Activated T-cell treated with anti-CD3 and anti-CD28 coated beads, Interleukin-2, amount 50 U/mL, for 4 hours (primary cell): Measurements from ENCODE around the gene HSPB8. TPM values are rescaled to one million over a fixed set of nuclear protein-coding genes. Genes with fewer than 3 reads are reported as not detected.

Experiments used
- ATAC-seq, 2 donors: fragments of 200-7000 bp; cut with Tn5 transposase; one replicate each; pipeline ENCODE4 v1.10.0; 2021
- DNase-seq: peaks from one replicate; pipeline ENCODE4 v3.0.0-alpha.2; 2020
- H3K27me3 Mint-ChIP-seq: one replicate; pipeline ENCODE4 v1.8.0; 2021; ENCODE audit warnings: low read depth, mixed read lengths
- H3K36me3 Mint-ChIP-seq: one replicate; pipeline ENCODE4 v1.8.0; 2022; ENCODE audit warnings: mixed read lengths; ENCODE audit not compliant: insufficient read depth
- H3K4me1 Mint-ChIP-seq: one replicate; pipeline ENCODE4 v1.8.0; 2021; ENCODE audit warnings: low read depth, mixed read lengths
- H3K4me3 Mint-ChIP-seq: one replicate; pipeline ENCODE4 v1.8.0; 2021; ENCODE audit warnings: mild to moderate bottlenecking, moderate library complexity, mixed read lengths
- H3K9me3 Mint-ChIP-seq: one replicate; pipeline ENCODE4 v1.8.0; 2021; ENCODE audit warnings: mixed read lengths
- total RNA-seq, 3 donors: library from RNA; stranded (reverse); gene quantifications; one replicate each; pipeline ENCODE4 v1.2.1, GENCODE V29; 2021

Gene HSPB8
- total RNA-seq, 3 donors from 2014 or later: not detected

GRCh38 chr12:119156401-119157044 lies 22.2 kb upstream of the HSPB8 start:
- ATAC-seq: no peak
- Mint-ChIP-seq H3K27me3 (peaks cover 14% of the 10 kb centered on the region), H3K9me3 (peaks cover 2% of the 10 kb centered on the region), H3K36me3 (no peaks in the 10 kb centered on the region), H3K4me3 (no peak overlapping the region), H3K4me1 (no peaks in the 10 kb centered on the region)
- DNase-seq: no peak

DNA sequence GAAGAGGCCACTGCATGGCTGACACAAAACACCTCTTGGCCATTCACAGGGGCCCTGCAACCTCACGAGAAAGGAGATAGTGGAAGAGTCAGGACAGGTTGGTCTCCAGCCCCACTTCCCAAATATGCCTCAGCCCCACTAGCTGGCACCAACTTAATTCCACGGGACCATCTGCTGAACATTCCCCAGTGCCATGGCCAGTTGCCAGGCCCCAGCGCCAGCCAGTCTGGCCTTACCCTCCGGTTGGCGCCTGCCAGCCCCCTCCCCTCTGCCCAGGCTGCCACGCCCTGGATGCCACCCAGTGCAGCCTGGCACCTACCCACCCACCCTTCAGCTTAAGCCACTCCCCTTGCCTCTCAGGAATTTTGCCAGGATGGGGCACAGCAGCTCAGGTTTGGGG lies 21.2 kb upstream of the HSPB8 start:
- no peaks in the 10 kb centered on the region for H3K4me1 Mint-ChIP-seq
- DNase-seq (no peak), ATAC-seq (no peak)
- H3K9me3 Mint-ChIP-seq: no peaks in the 10 kb centered on the region
- H3K4me3 Mint-ChIP-seq: no peak overlapping the region
- H3K36me3 Mint-ChIP-seq: no peaks in the 10 kb centered on the region
- peaks cover 12% of the 10 kb centered on the region for H3K27me3 Mint-ChIP-seq

GRCh38 chr12:119157978-119158377 lies 20.8 kb upstream of the HSPB8 start:
- Mint-ChIP-seq H3K4me3 (no peak overlapping the region), H3K36me3 (no peaks in the 10 kb centered on the region), H3K4me1 (no peaks in the 10 kb centered on the region), H3K9me3 (no peaks in the 10 kb centered on the region), H3K27me3 (peaks cover 10% of the 10 kb centered on the region)
- DNase-seq (no peak), ATAC-seq (no peak)

DNA sequence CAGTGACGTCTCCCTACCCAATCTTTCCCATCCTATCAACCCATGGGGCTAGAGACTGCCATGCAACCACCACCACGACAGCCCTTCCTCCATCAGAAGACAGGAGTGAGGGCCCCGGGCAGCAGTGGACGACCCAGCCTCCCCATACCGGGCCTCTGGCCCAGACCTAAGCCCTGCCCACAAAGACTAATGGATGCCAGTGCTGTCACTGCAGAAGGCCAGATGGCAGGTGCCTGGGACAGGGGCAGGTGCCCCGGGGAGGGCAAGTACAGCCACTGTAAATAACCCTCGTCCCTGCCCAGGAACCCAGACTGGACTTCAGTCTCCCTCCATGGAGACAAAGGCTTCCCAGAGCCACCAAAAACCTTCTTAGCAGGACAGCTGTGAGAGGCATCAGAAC lies 20.3 kb upstream of the HSPB8 start:
- Mint-ChIP-seq H3K4me1 (no peaks in the 10 kb centered on the region), H3K4me3 (no peak overlapping the region), H3K27me3 (peaks cover 9% of the 10 kb centered on the region), H3K36me3 (no peaks in the 10 kb centered on the region), H3K9me3 (no peaks in the 10 kb centered on the region)
- no peak for DNase-seq
- no peak for ATAC-seq

GRCh38 chr12:119159844-119160243 lies 18.9 kb upstream of the HSPB8 start:
- no peaks in the 10 kb centered on the region for H3K9me3 Mint-ChIP-seq
- no peak for DNase-seq
- no peaks in the 10 kb centered on the region for H3K36me3 Mint-ChIP-seq
- no peak overlapping the region for H3K4me3 Mint-ChIP-seq
- H3K4me1 Mint-ChIP-seq: no peaks in the 10 kb centered on the region
- peaks cover 1% of the 10 kb centered on the region for H3K27me3 Mint-ChIP-seq
- no peak for ATAC-seq

DNA sequence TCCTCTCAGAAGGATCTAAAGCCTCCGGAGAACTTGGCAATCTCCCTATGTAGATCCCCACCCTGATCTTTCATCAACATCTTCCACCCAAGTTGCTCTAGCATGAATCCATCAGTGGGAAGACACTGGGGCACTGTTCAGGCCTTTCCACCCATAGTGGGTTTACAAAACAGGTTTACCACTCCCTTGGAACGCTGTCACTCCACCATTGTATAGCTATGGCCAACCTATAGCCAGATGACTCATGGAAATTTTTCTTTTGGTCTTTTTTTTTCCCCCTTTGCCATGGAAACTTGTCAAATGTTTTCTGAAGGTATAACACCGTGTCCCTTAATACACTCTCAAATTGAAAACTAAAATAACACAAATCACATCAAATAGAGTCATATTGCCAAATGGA lies 10.8 kb upstream of the HSPB8 start:
- Mint-ChIP-seq H3K27me3 (peaks cover 3% of the 10 kb centered on the region), H3K36me3 (no peaks in the 10 kb centered on the region), H3K4me3 (no peak overlapping the region), H3K9me3 (peaks cover 4% of the 10 kb centered on the region), H3K4me1 (no peaks in the 10 kb centered on the region)
- DNase-seq (no peak), ATAC-seq (no peak)

DNA sequence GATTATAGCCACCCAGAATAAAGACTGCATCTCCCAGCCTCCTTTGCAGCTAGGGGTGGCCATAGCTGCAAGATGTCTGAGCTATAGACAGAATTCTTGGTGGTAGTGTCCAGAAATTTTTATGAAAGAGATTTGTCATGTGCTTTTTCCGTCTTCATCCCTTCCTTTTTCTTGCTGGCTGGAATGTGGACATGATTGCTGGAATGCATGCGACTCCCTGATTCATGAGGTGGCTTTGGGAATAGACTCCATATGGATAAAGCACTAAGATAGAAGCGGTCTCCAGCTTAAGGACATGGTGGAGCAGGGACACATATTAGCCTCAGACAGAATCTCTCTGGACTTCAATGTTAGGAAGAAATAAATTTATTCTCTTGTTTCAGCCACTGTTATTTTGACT lies 10.0 kb upstream of the HSPB8 start:
- Mint-ChIP-seq H3K9me3 (peaks cover 4% of the 10 kb centered on the region), H3K4me1 (no peaks in the 10 kb centered on the region), H3K27me3 (peaks cover 3% of the 10 kb centered on the region), H3K36me3 (no peaks in the 10 kb centered on the region), H3K4me3 (no peak overlapping the region)
- DNase-seq: no peak
- ATAC-seq: no peak

DNA sequence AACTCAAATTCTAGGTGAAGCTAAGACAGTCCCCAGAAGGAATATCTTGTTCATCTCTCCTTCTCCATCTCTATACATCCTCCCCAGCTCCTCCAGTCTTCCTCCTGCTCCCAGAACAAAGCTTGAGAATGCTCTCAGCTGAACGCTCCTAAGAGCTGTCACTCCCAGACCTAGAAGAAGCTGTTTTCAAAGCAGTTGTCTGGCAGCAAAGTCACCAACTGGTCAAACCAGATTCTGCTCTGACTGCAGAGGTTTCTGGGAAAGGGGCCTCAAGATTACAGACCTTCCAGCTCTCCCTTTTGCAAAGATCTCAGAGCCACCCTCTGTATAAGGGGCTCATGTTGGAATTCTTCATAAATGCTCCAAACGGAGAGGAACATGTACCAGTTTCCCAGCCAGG lies 9.6 kb upstream of the HSPB8 start:
- H3K4me3 Mint-ChIP-seq: no peak overlapping the region
- peaks cover 3% of the 10 kb centered on the region for H3K27me3 Mint-ChIP-seq
- no peaks in the 10 kb centered on the region for H3K36me3 Mint-ChIP-seq
- no peak for ATAC-seq
- no peaks in the 10 kb centered on the region for H3K4me1 Mint-ChIP-seq
- H3K9me3 Mint-ChIP-seq: peaks cover 4% of the 10 kb centered on the region
- DNase-seq: no peak

- ATAC-seq: no peak
- peaks cover 4% of the 10 kb centered on the region for H3K9me3 Mint-ChIP-seq
- no peak overlapping the region for H3K4me3 Mint-ChIP-seq
- H3K4me1 Mint-ChIP-seq: no peaks in the 10 kb centered on the region
- H3K36me3 Mint-ChIP-seq: no peaks in the 10 kb centered on the region
- no peak for DNase-seq
- H3K27me3 Mint-ChIP-seq: peaks cover 8% of the 10 kb centered on the region
These were observed 7.4 kb upstream of the HSPB8 start for GRCh38 chr12:119171291-119171690.

DNA sequence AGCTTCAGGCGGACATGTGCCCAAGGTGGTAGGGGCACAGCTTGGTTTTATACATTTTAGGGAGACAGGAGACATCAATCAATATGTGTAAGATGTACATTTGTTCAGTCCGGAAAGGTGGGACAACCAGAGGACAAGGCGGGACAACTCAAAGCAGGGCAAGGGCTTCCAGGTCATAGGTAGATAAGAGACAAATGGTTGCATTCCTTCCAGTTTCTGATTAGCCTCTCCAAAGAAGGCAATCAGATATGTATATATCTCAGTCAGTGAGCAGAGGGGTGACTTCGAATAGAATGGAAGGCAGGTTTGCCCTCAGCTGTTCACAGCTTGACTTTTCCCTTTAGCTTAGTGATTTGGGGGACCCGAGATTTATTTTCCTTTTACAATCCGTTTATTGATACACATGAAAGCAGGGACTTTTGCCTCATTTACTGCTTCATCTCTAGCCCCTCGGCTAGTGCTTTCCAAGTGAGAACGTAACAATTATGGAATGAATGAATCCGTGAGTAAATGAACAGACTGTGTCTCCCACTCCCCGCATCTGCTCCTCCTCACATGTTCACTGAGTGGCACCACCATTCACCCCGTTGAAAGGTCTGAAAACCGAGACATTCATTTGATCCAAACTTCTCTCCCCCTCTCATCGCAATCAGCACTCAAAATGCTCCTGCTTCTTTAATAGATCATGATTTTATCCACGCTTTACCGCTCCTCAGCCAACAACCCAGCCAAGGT lies 6.9 kb upstream of the HSPB8 start:
- H3K27me3 Mint-ChIP-seq: peaks cover 11% of the 10 kb centered on the region
- H3K4me3 Mint-ChIP-seq: no peak overlapping the region
- ATAC-seq (no peak), DNase-seq (no peak)
- no peaks in the 10 kb centered on the region for H3K4me1 Mint-ChIP-seq
- peaks cover 4% of the 10 kb centered on the region for H3K9me3 Mint-ChIP-seq
- no peaks in the 10 kb centered on the region for H3K36me3 Mint-ChIP-seq

- DNase-seq: no peak
- no peak for ATAC-seq
- no peaks in the 10 kb centered on the region for H3K36me3 Mint-ChIP-seq
- peaks cover 4% of the 10 kb centered on the region for H3K9me3 Mint-ChIP-seq
- H3K4me1 Mint-ChIP-seq: no peaks in the 10 kb centered on the region
- H3K27me3 Mint-ChIP-seq: peaks cover 21% of the 10 kb centered on the region
- H3K4me3 Mint-ChIP-seq: no peak overlapping the region
These were observed 3.6 kb upstream of the HSPB8 start for GRCh38 chr12:119175081-119175480.

- Mint-ChIP-seq H3K36me3 (no peaks in the 10 kb centered on the region), H3K9me3 (peaks cover 4% of the 10 kb centered on the region), H3K27me3 (peaks cover 23% of the 10 kb centered on the region), H3K4me1 (no peaks in the 10 kb centered on the region), H3K4me3 (no peak overlapping the region)
- ATAC-seq: no peak
- no peak for DNase-seq
These were observed 2.3 kb upstream of the HSPB8 start for GRCh38 chr12:119176267-119177055.

DNA sequence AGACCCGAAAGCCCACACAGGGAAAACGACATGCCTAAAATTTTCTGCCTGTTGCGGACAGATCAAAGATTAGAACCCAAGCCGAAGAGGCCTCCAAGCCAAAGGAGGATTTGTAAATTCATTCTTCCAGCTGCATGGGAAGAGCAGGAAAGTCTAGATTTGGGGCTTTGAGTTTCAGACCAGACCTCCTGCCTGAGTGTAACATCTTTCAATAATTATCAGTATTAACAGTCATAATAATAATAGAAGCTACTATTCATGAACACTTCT lies 1.7 kb upstream of the HSPB8 start:
- Mint-ChIP-seq H3K27me3 (peaks cover 23% of the 10 kb centered on the region), H3K4me1 (no peaks in the 10 kb centered on the region), H3K36me3 (no peaks in the 10 kb centered on the region), H3K4me3 (no peak overlapping the region), H3K9me3 (peaks cover 4% of the 10 kb centered on the region)
- ATAC-seq: no peak
- DNase-seq: no peak

DNA sequence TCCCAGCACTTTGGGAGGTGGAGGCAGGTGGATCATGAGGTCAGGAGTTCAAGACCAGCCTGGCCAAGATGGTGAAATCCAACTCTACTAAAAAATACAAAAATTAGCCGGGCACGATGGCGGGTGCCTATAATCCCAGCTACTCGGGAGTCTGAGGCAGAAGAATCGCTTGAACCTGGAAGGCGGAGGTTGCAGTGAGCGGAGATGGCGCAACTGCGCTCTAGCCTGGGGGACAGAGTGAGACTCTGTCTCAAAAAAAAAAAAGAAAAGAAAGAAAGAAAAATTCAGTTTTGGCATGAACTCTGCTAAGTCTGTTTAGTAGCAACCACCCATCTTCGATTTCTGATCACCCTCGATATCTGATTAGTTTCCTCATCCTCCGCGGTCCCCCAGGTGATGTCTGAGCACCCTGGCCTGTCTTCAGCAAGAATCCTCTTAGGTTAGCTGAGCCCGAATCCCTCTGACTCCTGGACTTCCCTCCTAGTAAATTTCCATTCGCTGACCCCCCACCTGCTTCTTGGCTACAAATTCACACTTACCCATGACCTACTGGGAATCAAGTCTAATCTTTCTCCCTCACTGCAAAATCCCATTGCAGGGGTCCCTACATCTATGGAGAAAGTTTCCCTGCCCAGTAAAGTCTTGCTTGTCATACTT lies 879 bp upstream of the HSPB8 start:
- DNase-seq (no peak), ATAC-seq (no peak)
- Mint-ChIP-seq H3K36me3 (no peaks in the 10 kb centered on the region), H3K4me1 (no peaks in the 10 kb centered on the region), H3K4me3 (no peak overlapping the region), H3K27me3 (peaks cover 23% of the 10 kb centered on the region), H3K9me3 (no peaks in the 10 kb centered on the region)
